Smooth muscle cell (in vitro differentiated cells): ENCODE measurements around the gene PAQR9. TPM values are rescaled to one million over a fixed set of nuclear protein-coding genes. Genes with fewer than 3 reads are reported as not detected.

Experiments used
- DNase-seq: peaks from one replicate; lab custom pipeline; 2025; ENCODE audit not compliant: unreplicated experiment; lab: John Stamatoyannopoulos, UW
- H2AFZ ChIP-seq: fragments of 200-600 bp; sonication (generic); 2 replicates; pipeline ENCODE4 v1.6.0; 2016; ENCODE audit warnings: antibody characterized with exemption, low read depth, mild to moderate bottlenecking
- H3F3A ChIP-seq: fragments of 200-600 bp; sonication (generic); 2 replicates; pipeline ENCODE4 v1.6.0; 2017; ENCODE audit warnings: antibody characterized with exemption, low read depth
- H3K27ac ChIP-seq: fragments of 200-600 bp; sonication (generic); 2 replicates; pipeline ENCODE4 v1.5.1; 2016; ENCODE audit warnings: low read depth, mild to moderate bottlenecking
- H3K27me3 ChIP-seq: fragments of 200-600 bp; sonication (generic); 2 replicates; pipeline ENCODE4 v1.6.1; 2016; ENCODE audit warnings: low read depth, mild to moderate bottlenecking
- H3K36me3 ChIP-seq: fragments of 200-600 bp; sonication (generic); 2 replicates; pipeline ENCODE4 v1.5.1; 2016; ENCODE audit warnings: low read depth
- H3K4me1 ChIP-seq: fragments of 200-600 bp; sonication (generic); 2 replicates; pipeline ENCODE4 v1.5.1; 2016; ENCODE audit warnings: low read depth
- H3K4me2 ChIP-seq: fragments of 200-600 bp; sonication (generic); 2 replicates; pipeline ENCODE4 v1.6.0; 2016; ENCODE audit warnings: mild to moderate bottlenecking
- H3K4me3 ChIP-seq: fragments of 200-600 bp; sonication (generic); 2 replicates; pipeline ENCODE4 v1.5.1; 2016; ENCODE audit warnings: mild to moderate bottlenecking
- H3K79me2 ChIP-seq: fragments of 200-600 bp; sonication (generic); 2 replicates; pipeline ENCODE4 v1.6.0; 2016; ENCODE audit warnings: low read depth, mild to moderate bottlenecking
- H3K9ac ChIP-seq: fragments of 200-600 bp; sonication (generic); 2 replicates; pipeline ENCODE4 v1.6.0; 2016; ENCODE audit warnings: low read depth
- H3K9me3 ChIP-seq: fragments of 200-600 bp; sonication (generic); replicated peaks from 2 replicates; pipeline ENCODE4 v1.5.1; 2016; ENCODE audit warnings: low read depth
- H4K20me1 ChIP-seq: fragments of 200-600 bp; sonication (generic); 2 replicates; pipeline ENCODE4 v1.6.0; 2016; ENCODE audit warnings: low read depth
- CTCF ChIP-seq: fragments of 200-600 bp; sonication (generic); IDR thresholded peaks from 2 replicates; pipeline ENCODE4 v1.5.1; 2017; ENCODE audit warnings: borderline replicate concordance, mild to moderate bottlenecking, antibody characterized with exemption; ENCODE audit not compliant: insufficient read depth, poor library complexity, severe bottlenecking
- WGBS: methylation state at CpG from one replicate; pipeline ENCODE4 v1.1.7; 2016; ENCODE audit warnings: low lambda C conversion rate; 5-methylcytosine and 5-hydroxymethylcytosine counted together
- polyA plus RNA-seq: library from polyadenylated mRNA; unstranded; fragments of >200 nt; fragmentation: Nextera tagmentation; extraction: Ambion mirVana; gene quantifications from 2 replicates; pipeline ENCODE4 v1.2.1, GENCODE V29; 2016
- total RNA-seq: library from RNA; depleted of rRNA; stranded (reverse); fragments of >200 nt; gene quantifications from 2 replicates; pipeline ENCODE4 v1.2.3, GENCODE V29; 2014

Gene PAQR9
- total and polyA plus RNA-seq, 2 experiments from 2014 or later: 0.13 to 1.0 TPM

- peak overlapping the region; percentile 46 for H2AFZ ChIP-seq
Measured at GRCh38 chr3:142940472-142940871, 23.0 kb downstream of the PAQR9 start.

GRCh38 chr3:142940000-142940399, 23.5 kb downstream of the PAQR9 start:
- no peaks in the 10 kb centered on the region for H3K27me3 ChIP-seq
- DNase-seq: no peak
- H2AFZ ChIP-seq: peak overlapping the region; percentile 46
- peak overlapping the region; percentile 34 for H3K27ac ChIP-seq
- 74% methylated on average over 1 of the region's 1 CpG for WGBS
- no peak for TF ChIP-seq CTCF
- H3K9me3 ChIP-seq: no peaks in the 10 kb centered on the region
- no peaks in the 10 kb centered on the region for H4K20me1 ChIP-seq
- H3F3A ChIP-seq: no peaks in the 10 kb centered on the region
- no peaks in the 10 kb centered on the region for H3K36me3 ChIP-seq
- H3K4me3 ChIP-seq: no peak overlapping the region
- no peak overlapping the region for H3K4me2 ChIP-seq
- H3K4me1 ChIP-seq: no peaks in the 10 kb centered on the region
- H3K79me2 ChIP-seq: no peaks in the 10 kb centered on the region
- H3K9ac ChIP-seq: no peak overlapping the region

More at GRCh38 chr3:142940472-142940871, 23.0 kb downstream of the PAQR9 start:
- 68% methylated on average over 4 of the region's 4 CpGs for WGBS
- Histone ChIP-seq H3K4me2 (peak overlapping the region; percentile 26), H3K27me3 (no peaks in the 10 kb centered on the region), H3K9ac (peak overlapping the region; percentile 54), H3K79me2 (no peaks in the 10 kb centered on the region), H3K36me3 (no peaks in the 10 kb centered on the region), H3F3A (no peaks in the 10 kb centered on the region), H3K9me3 (no peaks in the 10 kb centered on the region), H4K20me1 (no peaks in the 10 kb centered on the region), H3K4me1 (no peaks in the 10 kb centered on the region), H3K4me3 (no peak overlapping the region), H3K27ac (peak overlapping the region; percentile 34)
- DNase-seq: no peak
- no peak for TF ChIP-seq CTCF

- WGBS: 87% methylated on average over 5 of the region's 5 CpGs
- Histone ChIP-seq H3F3A (no peaks in the 10 kb centered on the region), H3K9me3 (no peaks in the 10 kb centered on the region)
Measured at GRCh38 chr3:142935963-142936362, 27.5 kb downstream of the PAQR9 start.

More at GRCh38 chr3:142935963-142936362, 27.5 kb downstream of the PAQR9 start:
- Histone ChIP-seq H3K36me3 (no peaks in the 10 kb centered on the region), H3K79me2 (no peaks in the 10 kb centered on the region), H4K20me1 (no peaks in the 10 kb centered on the region), H3K27me3 (no peaks in the 10 kb centered on the region), H3K4me2 (no peak overlapping the region), H3K27ac (no peak overlapping the region), H3K4me3 (no peak overlapping the region), H3K9ac (no peak overlapping the region), H2AFZ (no peak overlapping the region), H3K4me1 (no peaks in the 10 kb centered on the region)
- no peak for DNase-seq
- no peak for TF ChIP-seq CTCF
